Ascending aorta (tissue), 2 donors: ENCODE data around the gene PGAP3. TPM values are rescaled to one million over a fixed set of nuclear protein-coding genes. Genes with fewer than 3 reads are reported as not detected.

Source experiments
- DNase-seq, 2 donors: peaks; one replicate each; pipeline ENCODE4 v3.0.0-alpha.2; 2019; ENCODE audit warnings: low spot score in 2 of 2
- H3K27ac ChIP-seq, 2 donors: fragments of 200-600 bp; sonication (generic); one replicate each; pipeline ENCODE4 v1.5.1; 2016 to 2017; ENCODE audit warnings: mild to moderate bottlenecking in 1 of 2
- H3K27me3 ChIP-seq: fragments of 200-600 bp; sonication (generic); one replicate; pipeline ENCODE4 v1.5.1; 2017
- H3K36me3 ChIP-seq, 2 donors: fragments of 200-600 bp; sonication (generic); one replicate each; pipeline ENCODE4 v1.5.1; 2016
- H3K4me1 ChIP-seq, 2 donors: fragments of 200-600 bp; sonication (generic); one replicate each; pipeline ENCODE4 v1.5.1; 2016 to 2017; ENCODE audit warnings: mild to moderate bottlenecking in 1 of 2
- H3K4me3 ChIP-seq, 2 donors: fragments of 200-600 bp; sonication (generic); one replicate each; pipeline ENCODE4 v1.5.1; 2016 to 2017; ENCODE audit warnings: mild to moderate bottlenecking in 1 of 2
- H3K9me3 ChIP-seq, 2 donors: fragments of 200-600 bp; sonication (generic); one replicate each; pipeline ENCODE4 v1.5.1; 2016
- intact Hi-C: fragments of 100-400 bp; cut with DNase I; formaldehyde crosslinking; loops from one replicate; pipeline ENCODE4 v1.15.1; 2023
- total RNA-seq: library from RNA; depleted of rRNA; stranded (reverse); fragments of >200 nt; gene quantifications from one replicate; pipeline ENCODE4 v1.1.0, GENCODE V29; 2016
- TF ChIP-seq, protein P1 (sequence below), 3 experiments: fragments of 200-600 bp in 2 of 3; fragments of 450-650 bp in 1 of 3; sonication (generic) in 2 of 3; IDR thresholded peaks; one replicate each; pipeline ENCODE4 v1.5.1; 2016 to 2019; ENCODE audit warnings: antibody characterized with exemption in 3 of 3, mild to moderate bottlenecking in 1 of 3, moderate library complexity in 1 of 3

The PGAP3 gene
- total RNA-seq, 1 donor from 2014 or later, result 29.5 TPM

DNA sequence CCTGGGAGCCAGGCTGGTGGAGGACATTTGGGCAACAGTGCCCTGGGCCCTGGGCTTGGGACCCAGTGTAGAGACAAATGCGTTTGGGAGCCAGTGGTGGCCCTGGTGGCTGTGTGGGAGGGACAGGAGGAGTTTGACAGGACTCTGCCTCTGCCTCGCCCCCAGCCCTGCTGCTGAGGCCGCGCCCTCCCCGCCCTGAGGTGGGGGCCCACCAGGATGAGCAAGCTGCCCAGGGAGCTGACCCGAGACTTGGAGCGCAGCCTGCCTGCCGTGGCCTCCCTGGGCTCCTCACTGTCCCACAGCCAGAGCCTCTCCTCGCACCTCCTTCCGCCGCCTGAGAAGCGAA, 34.6 kb downstream of the PGAP3 start:
- Histone ChIP-seq H3K36me3 (peaks cover 10 to 18% of the 10 kb centered on the region in 2 donors), H3K27ac (no peak overlapping the region), H3K4me1 (no peaks in the 10 kb centered on the region), H3K4me3 (no peak overlapping the region), H3K27me3 (no peaks in the 10 kb centered on the region), H3K9me3 (no peaks in the 10 kb centered on the region)
- DNase-seq, result no peak
- TF ChIP-seq, protein P1, sequence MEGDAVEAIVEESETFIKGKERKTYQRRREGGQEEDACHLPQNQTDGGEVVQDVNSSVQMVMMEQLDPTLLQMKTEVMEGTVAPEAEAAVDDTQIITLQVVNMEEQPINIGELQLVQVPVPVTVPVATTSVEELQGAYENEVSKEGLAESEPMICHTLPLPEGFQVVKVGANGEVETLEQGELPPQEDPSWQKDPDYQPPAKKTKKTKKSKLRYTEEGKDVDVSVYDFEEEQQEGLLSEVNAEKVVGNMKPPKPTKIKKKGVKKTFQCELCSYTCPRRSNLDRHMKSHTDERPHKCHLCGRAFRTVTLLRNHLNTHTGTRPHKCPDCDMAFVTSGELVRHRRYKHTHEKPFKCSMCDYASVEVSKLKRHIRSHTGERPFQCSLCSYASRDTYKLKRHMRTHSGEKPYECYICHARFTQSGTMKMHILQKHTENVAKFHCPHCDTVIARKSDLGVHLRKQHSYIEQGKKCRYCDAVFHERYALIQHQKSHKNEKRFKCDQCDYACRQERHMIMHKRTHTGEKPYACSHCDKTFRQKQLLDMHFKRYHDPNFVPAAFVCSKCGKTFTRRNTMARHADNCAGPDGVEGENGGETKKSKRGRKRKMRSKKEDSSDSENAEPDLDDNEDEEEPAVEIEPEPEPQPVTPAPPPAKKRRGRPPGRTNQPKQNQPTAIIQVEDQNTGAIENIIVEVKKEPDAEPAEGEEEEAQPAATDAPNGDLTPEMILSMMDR (IDR thresholded peaks at IDR 0.05), result no peak
- intact Hi-C loops, result no loop called here

DNA sequence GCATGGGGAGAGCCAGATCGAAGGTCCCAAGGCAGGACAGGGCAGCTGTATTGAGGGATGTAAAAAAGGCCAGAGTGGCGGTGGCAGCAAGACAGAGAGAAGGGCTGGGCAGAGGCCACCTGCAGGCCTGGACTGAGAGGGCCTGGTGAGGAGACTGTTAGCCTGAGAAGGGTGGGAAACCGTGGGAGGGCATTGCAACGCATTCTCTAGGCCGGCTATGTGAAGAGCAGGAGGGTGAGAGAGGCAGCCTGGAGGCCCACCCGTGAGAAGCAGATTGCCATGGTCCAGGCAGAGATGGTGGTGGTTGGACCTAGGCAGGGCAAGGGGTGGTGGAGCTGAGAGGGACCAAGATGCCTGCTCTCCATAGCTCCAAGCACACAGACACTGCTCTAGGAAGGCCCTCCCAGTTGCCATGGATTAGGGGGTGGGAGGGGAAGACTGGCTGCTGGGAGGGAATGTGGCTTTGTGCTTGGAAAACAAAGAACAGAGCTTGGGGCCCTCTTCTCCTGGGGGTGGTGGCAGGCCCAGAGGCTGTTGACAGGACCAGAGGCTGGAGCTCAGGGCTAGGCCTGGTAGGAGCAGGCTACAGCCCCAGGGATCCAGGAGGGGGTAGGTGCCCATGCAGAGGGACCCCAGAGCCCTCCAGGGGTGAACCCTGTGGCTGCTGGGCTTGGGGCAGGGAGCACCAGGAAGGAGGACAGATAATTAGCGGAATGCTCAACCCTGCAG, 35.1 kb downstream of the PGAP3 start:
- H3K27ac ChIP-seq, result no peak overlapping the region
- H3K9me3 ChIP-seq, result no peaks in the 10 kb centered on the region
- peaks cover 6 to 13% of the 10 kb centered on the region in 2 donors for H3K36me3 ChIP-seq
- intact Hi-C loops, result no loop called here
- no peaks in the 10 kb centered on the region for H3K4me1 ChIP-seq
- no peak overlapping the region for H3K4me3 ChIP-seq
- TF ChIP-seq, protein P1 (IDR thresholded peaks at IDR 0.05), result no peak
- DNase-seq, result no peak
- no peaks in the 10 kb centered on the region for H3K27me3 ChIP-seq

DNA sequence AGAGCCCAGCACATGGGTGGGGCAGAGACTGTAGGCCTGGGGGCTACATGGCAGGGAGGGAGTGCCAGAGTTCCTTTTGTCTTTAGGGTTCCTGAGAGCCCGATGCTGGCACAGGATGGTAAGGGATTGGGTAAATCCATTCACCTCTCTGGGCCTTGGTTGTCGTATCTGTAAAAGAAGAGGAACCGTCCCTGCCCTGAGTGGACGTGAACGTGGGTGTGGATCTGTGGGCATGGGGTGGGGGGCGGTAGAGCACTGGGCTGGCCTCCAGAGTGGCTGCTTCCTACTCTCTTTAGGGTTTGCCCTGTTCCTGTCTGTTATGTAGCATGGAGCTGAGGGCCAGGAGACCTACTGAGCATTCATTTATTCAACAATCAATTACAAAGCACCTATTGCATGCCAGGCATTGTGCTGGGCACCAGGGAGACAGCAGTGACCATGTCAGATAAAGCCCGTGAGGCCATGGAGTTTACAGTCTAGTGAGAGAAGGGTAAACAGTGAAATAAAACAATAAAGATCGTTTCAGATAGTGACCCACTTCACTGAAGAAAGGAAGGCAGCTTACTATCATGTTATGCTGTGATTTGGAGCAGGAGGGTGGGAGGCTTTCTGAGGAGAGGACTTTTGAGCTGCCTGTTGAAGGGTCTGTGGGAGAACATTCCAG, 35.8 kb downstream of the PGAP3 start:
- TF ChIP-seq, protein P1 (IDR thresholded peaks at IDR 0.05), result no peak
- no peak for DNase-seq
- H3K27me3 ChIP-seq, result no peaks in the 10 kb centered on the region
- intact Hi-C loops, result no loop called here
- H3K4me1 ChIP-seq, result no peaks in the 10 kb centered on the region
- no peak overlapping the region for H3K4me3 ChIP-seq
- peaks cover 3 to 6% of the 10 kb centered on the region in 2 donors for H3K36me3 ChIP-seq
- H3K27ac ChIP-seq, result no peak overlapping the region
- H3K9me3 ChIP-seq, result no peaks in the 10 kb centered on the region

DNA sequence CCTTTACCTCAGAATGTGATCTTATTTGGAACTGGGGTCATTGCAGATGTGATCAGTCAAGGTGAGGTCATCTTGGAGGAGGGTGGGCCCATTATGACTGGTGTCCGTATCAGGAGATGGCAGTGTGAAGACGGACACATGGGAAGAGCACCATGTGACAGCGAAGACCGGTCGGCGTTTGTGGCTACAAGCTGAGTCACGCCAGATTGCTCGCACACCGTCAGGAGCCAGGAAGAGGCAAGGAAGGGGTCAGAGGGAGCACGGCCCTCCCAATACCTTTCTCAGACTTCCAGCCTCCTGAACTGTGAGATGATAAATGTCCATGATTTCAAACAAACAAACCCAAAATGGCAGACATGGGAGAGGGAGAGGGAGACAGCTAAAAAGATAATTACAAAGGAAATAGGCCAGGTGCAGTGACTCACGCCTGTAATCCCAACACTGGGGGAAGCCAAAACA, 37.7 kb downstream of the PGAP3 start:
- Histone ChIP-seq H3K4me1 (no peaks in the 10 kb centered on the region), H3K27me3 (no peaks in the 10 kb centered on the region), H3K4me3 (no peak overlapping the region), H3K27ac (no peak overlapping the region), H3K9me3 (no peaks in the 10 kb centered on the region), H3K36me3 (no peaks in the 10 kb centered on the region)
- TF ChIP-seq, protein P1 (IDR thresholded peaks at IDR 0.05), result no peak
- no peak for DNase-seq
- intact Hi-C loops, result no loop called here

DNA sequence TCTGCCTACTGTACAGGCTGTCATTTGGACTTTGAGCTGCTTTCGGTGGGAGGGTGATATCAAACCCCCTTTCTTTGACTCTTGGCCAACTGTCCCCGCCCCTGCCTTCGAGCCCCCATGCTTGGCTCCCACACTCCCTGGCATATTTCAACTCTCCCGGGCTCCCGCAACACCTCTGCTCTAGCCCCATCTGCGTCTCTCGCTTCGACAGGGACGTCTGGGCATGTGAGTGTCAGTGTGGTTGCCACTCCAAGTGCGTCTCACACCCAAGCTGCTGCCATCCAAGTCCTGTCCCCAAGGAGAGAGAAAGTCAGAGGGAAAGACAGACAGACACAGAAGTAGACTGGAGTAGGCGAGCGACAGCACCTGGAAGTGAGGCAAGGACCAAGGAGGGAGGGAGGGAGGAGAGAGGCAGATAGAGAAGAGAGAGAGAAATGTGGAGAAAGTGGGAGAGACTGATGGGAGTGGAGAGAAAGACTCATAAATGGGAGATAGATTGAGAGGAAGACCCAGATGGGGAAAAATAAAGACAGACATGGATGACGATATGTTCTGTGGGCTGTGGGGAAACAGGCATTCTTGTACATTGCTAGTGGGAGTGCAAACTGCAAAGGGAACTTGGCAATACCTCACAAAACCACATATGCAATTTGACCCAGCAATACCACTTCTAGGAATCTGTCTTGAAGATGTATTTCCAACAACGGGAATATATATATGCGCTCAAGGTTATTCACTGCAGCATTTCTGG, 39.1 kb downstream of the PGAP3 start:
- intact Hi-C loops, result no loop called here
- Histone ChIP-seq H3K36me3 (no peaks in the 10 kb centered on the region), H3K27me3 (no peaks in the 10 kb centered on the region), H3K9me3 (no peaks in the 10 kb centered on the region), H3K4me3 (no peak overlapping the region), H3K4me1 (no peaks in the 10 kb centered on the region), H3K27ac (no peak overlapping the region)
- TF ChIP-seq, protein P1 (IDR thresholded peaks at IDR 0.05), result no peak
- no peak for DNase-seq
